GM19025 (cell line): ENCODE data around the gene KRTAP29-1.
"Not testable (repeated sequence)": the region's sequence is repeated elsewhere in the genome, so short reads cannot be mapped to it uniquely, and the experiment has no call there.

ENCODE experiments used
- ATAC-seq: cut with Tn5 transposase; IDR thresholded peaks from one replicate; pipeline ENCODE4 v1.9.1; 2021; ENCODE audit warnings: mild to moderate bottlenecking, low read depth, moderate library complexity; ENCODE audit not compliant: unreplicated experiment

KRTAP29-1 gene

GRCh38 chr17:41301916-41302901, at the start of gene KRTAP29-1:
Gene KRTAP29-1 (minus strand): TSS chr17:41302851. CDS start chr17:41302851, 0 bp downstream.
- ATAC-seq = no peak

DNA sequence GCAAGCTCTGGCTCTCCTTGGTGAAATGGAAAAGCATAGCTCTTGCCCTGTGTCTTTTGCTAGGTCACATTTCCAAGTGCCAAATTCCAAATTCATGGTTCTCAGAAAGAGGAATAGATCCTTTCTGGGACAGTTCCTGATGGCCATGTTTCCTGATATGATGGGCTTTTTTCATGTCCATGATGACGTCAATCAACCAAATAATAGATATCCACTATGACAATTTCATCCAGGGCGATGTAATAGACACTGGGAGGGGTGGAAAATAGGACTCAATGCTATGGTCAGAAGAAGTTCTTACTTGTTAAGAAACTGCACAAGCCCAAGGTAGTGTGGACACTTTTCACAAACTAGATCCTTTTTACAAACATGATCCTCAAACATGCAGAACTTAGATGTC, 48.5 kb upstream of the KRTAP29-1 start:
- ATAC-seq = no peak

- ATAC-seq = not testable (repeated sequence)
These were observed 47.8 kb upstream of the KRTAP29-1 start, which contains the start of gene KRT33A for GRCh38 chr17:41350381-41350878. Gene KRT33A (minus strand): TSS chr17:41350828. CDS start chr17:41350767, 61 bp downstream.

GRCh38 chr17:41347869-41348760, 45.5 kb upstream of the KRTAP29-1 start:
- ATAC-seq = no peak

GRCh38 chr17:41346421-41346820, 43.8 kb upstream of the KRTAP29-1 start:
- ATAC-seq = not testable (repeated sequence)

DNA sequence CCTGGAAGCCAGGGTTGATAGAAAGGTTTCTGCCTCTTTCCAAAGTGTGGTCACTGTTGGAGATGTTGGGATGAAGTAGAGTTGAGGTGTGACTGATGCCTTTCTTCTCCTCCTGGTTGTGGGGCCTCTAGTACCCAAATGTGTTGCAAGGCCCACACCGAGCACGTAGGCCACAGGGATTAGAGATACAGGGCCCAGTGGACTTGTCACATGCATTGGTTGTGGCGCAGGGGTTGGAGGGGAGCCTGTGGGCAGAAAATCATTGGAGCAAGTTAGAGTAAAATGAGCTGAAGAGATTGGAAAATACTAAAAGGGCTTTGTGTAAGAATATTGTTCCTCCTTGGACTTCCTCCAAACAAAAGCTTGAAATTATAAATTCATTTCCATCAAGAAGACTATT, 43.3 kb upstream of the KRTAP29-1 start:
- ATAC-seq = no peak

- ATAC-seq = no peak
These were observed 40.4 kb upstream of the KRTAP29-1 start for GRCh38 chr17:41343029-41343428.

GRCh38 chr17:41340934-41341861, 38.5 kb upstream of the KRTAP29-1 start:
- no peak for ATAC-seq

GRCh38 chr17:41340494-41340893, 37.8 kb upstream of the KRTAP29-1 start:
- no peak for ATAC-seq

- ATAC-seq = no peak
These were observed 37.0 kb upstream of the KRTAP29-1 start for GRCh38 chr17:41339571-41340172.

DNA sequence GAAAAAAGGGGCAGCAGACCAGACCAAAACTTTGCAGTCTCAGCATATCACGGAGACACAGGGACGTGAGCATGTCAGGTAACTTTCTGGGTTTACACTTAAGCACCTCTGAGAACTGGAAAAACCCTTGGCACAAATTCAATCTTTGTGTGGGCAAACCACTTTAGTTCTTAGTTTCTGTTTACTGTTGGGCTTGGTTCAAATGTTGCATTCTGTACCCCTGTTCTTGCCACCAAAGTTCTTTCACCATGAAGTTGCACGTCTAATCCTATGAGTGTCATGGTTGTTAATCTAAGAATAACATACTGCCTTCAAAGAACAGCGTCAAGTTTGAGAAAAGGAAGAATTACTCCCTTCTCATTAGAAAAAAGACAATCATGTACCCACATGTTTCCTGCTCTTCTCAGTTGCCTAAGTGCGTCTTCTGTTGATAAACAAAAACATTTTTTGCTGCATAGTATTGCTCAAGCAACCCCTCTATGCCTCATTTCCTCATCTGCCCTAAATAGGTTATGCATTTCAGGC, 36.4 kb upstream of the KRTAP29-1 start:
- no peak for ATAC-seq

GRCh38 chr17:41335747-41336146, 33.1 kb upstream of the KRTAP29-1 start:
- no peak for ATAC-seq

- ATAC-seq = no peak
These were observed 32.0 kb upstream of the KRTAP29-1 start for GRCh38 chr17:41334385-41335305.

DNA sequence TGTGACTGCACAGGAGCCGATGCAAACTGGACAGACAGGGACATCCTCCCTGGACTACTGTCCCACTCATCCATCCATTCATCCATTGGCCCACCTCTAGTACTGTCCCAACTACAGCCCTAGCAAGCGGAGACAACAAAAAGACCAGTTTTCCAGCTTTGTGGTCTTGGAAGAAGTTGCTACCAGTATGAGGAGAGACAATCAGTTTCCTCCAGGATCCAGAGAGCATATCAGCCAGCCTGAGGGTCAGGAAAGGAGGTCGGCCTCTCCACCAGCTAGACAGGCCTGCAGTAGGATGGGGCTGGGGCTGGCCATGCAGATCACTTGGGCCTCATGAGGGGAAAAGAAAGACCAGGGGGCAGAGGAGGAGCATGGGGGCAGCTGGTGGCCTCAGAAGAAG, 31.2 kb upstream of the KRTAP29-1 start:
- no peak for ATAC-seq

GRCh38 chr17:41333098-41333497, 30.4 kb upstream of the KRTAP29-1 start:
- ATAC-seq = no peak

- no peak for ATAC-seq
These were observed 29.6 kb upstream of the KRTAP29-1 start for GRCh38 chr17:41332239-41332638.

- ATAC-seq = no peak
These were observed 29.0 kb upstream of the KRTAP29-1 start for GRCh38 chr17:41331606-41332005.
